MM.1S (cell line): ENCODE results near the gene PARP15.
A peak's percentile ranks its signal among the peaks of the same experiment; 100 is the strongest.

ENCODE experiments used
- DNase-seq: peaks from one replicate; pipeline ENCODE4 v3.0.0-alpha.2; 2015
- H2AFZ ChIP-seq: fragments of 300-600 bp; sonication (generic); 2 replicates; pipeline ENCODE4 v1.6.0; 2016; ENCODE audit warnings: antibody characterized with exemption, low read length
- H3F3A ChIP-seq: fragments of 300-600 bp; sonication (generic); 2 replicates; pipeline ENCODE4 v1.6.1; 2016; ENCODE audit warnings: mild to moderate bottlenecking, antibody characterized with exemption, low read length, moderate library complexity, mixed read lengths; ENCODE audit not compliant: insufficient read depth
- H3K27ac ChIP-seq: fragments of 300-600 bp; sonication (generic); 2 replicates; pipeline ENCODE4 v1.5.1; 2016; ENCODE audit warnings: mild to moderate bottlenecking, low read length
- H3K27me3 ChIP-seq: fragments of 300-600 bp; sonication (generic); replicated peaks from 2 replicates; pipeline ENCODE4 v1.6.0; 2016; ENCODE audit warnings: low read length; ENCODE audit not compliant: insufficient read depth
- H3K36me3 ChIP-seq: fragments of 300-600 bp; sonication (generic); replicated peaks from 2 replicates; pipeline ENCODE4 v1.6.1; 2016; ENCODE audit warnings: mild to moderate bottlenecking, low read length, mixed read lengths; ENCODE audit not compliant: insufficient read depth
- H3K4me1 ChIP-seq: fragments of 300-600 bp; sonication (generic); 2 replicates; pipeline ENCODE4 v1.6.1; 2016; ENCODE audit warnings: low read length, mixed read lengths
- H3K4me2 ChIP-seq: fragments of 300-600 bp; sonication (generic); 2 replicates; pipeline ENCODE4 v1.6.0; 2016; ENCODE audit warnings: low read depth, low read length
- H3K4me3 ChIP-seq: fragments of 300-600 bp; sonication (generic); 2 replicates; pipeline ENCODE4 v1.5.1; 2016; ENCODE audit warnings: low read length, mixed read lengths
- H3K79me2 ChIP-seq: fragments of 300-600 bp; sonication (generic); 2 replicates; pipeline ENCODE4 v1.6.1; 2016; ENCODE audit warnings: mixed run types, low read length, mixed read lengths
- H3K9ac ChIP-seq: fragments of 300-600 bp; sonication (generic); 2 replicates; pipeline ENCODE4 v1.6.1; 2016; ENCODE audit warnings: low read length, mixed read lengths
- H3K9me2 ChIP-seq: fragments of 300-600 bp; sonication (generic); replicated peaks from 2 replicates; pipeline ENCODE4 v1.6.1; 2016; ENCODE audit warnings: mild to moderate bottlenecking, low read length, mixed read lengths; ENCODE audit not compliant: insufficient read depth
- H3K9me3 ChIP-seq: fragments of 300-600 bp; sonication (generic); replicated peaks from 2 replicates; pipeline ENCODE4 v1.6.1; 2016; ENCODE audit warnings: mild to moderate bottlenecking, low read length, mixed read lengths; ENCODE audit not compliant: insufficient read depth
- H4K20me1 ChIP-seq: fragments of 300-600 bp; sonication (generic); 2 replicates; pipeline ENCODE4 v1.6.1; 2016; ENCODE audit warnings: mild to moderate bottlenecking, low read length, moderate library complexity, mixed read lengths; ENCODE audit not compliant: insufficient read depth
- CTCF ChIP-seq: fragments of 300-600 bp; sonication (generic); IDR thresholded peaks from 2 replicates; pipeline ENCODE4 v1.5.1; 2016; ENCODE audit warnings: antibody characterized with exemption, low read length, mixed read lengths
- EZH2 ChIP-seq: fragments of 300-600 bp; sonication (generic); optimal IDR thresholded peaks from 2 replicates; pipeline ENCODE3; 2017; ENCODE audit warnings: low read depth, mild to moderate bottlenecking, antibody characterized with exemption, low read length, mixed read lengths
- EZH2phosphoT487 ChIP-seq: fragments of 300-600 bp; sonication (generic); IDR thresholded peaks from 2 replicates; pipeline ENCODE4 v1.6.1; 2018; ENCODE audit warnings: antibody characterized with exemption, low read length

Gene PARP15

GRCh38 chr3:122606330-122606729 is 28.9 kb downstream of the PARP15 start:
- H3K27me3 ChIP-seq: no peaks in the 10 kb centered on the region
- no peak overlapping the region for H3K4me3 ChIP-seq
- TF ChIP-seq EZH2phosphoT487: no peak
- no peak for TF ChIP-seq EZH2
- TF ChIP-seq CTCF: no peak
- no peaks in the 10 kb centered on the region for H3K9me2 ChIP-seq
- peaks cover 10% of the 10 kb centered on the region for H3F3A ChIP-seq
- H3K36me3 ChIP-seq: no peaks in the 10 kb centered on the region
- H4K20me1 ChIP-seq: no peaks in the 10 kb centered on the region
- H3K4me2 ChIP-seq: no peak overlapping the region
- H3K9ac ChIP-seq: no peak overlapping the region
- H3K9me3 ChIP-seq: no peaks in the 10 kb centered on the region
- no peak overlapping the region for H2AFZ ChIP-seq
- peaks cover 7% of the 10 kb centered on the region for H3K4me1 ChIP-seq
- H3K79me2 ChIP-seq: no peaks in the 10 kb centered on the region
- no peak overlapping the region for H3K27ac ChIP-seq
- no peak for DNase-seq

- Histone ChIP-seq H3K36me3 (no peaks in the 10 kb centered on the region), H3K4me2 (no peak overlapping the region), H4K20me1 (no peaks in the 10 kb centered on the region), H3K4me3 (no peak overlapping the region), H3F3A (peaks cover 10% of the 10 kb centered on the region), H2AFZ (no peak overlapping the region), H3K9ac (no peak overlapping the region), H3K4me1 (peaks cover 7% of the 10 kb centered on the region), H3K27ac (no peak overlapping the region), H3K27me3 (no peaks in the 10 kb centered on the region), H3K79me2 (no peaks in the 10 kb centered on the region), H3K9me3 (no peaks in the 10 kb centered on the region), H3K9me2 (no peaks in the 10 kb centered on the region)
- no peak for TF ChIP-seq EZH2phosphoT487
- no peak for TF ChIP-seq CTCF
- TF ChIP-seq EZH2: no peak
- no peak for DNase-seq
These were observed 31.5 kb downstream of the PARP15 start for GRCh38 chr3:122608916-122609315.

- peaks cover 7% of the 10 kb centered on the region for H3K4me1 ChIP-seq
- H2AFZ ChIP-seq: 0 out of 2 replicates have a peak overlapping the region, but pooled peaks have one; percentile 5
- DNase-seq: peak; percentile 68
- 0 out of 2 replicates have a peak overlapping the region, but pooled peaks have one; percentile 26 for H3K4me3 ChIP-seq
- no peaks in the 10 kb centered on the region for H4K20me1 ChIP-seq
- H3K9me2 ChIP-seq: no peaks in the 10 kb centered on the region
- no peaks in the 10 kb centered on the region for H3K36me3 ChIP-seq
- H3K27ac ChIP-seq: peak overlapping the region; percentile 22; the same call in 1 of the 2 replicates
- no peak overlapping the region for H3K9ac ChIP-seq
- H3K27me3 ChIP-seq: no peaks in the 10 kb centered on the region
- H3K4me2 ChIP-seq: peak overlapping the region; percentile 47; the same call in 1 of the 2 replicates
- TF ChIP-seq EZH2 (no peak), EZH2phosphoT487 (no peak), CTCF (no peak)
- peaks cover 10% of the 10 kb centered on the region for H3F3A ChIP-seq
- H3K9me3 ChIP-seq: no peaks in the 10 kb centered on the region
- H3K79me2 ChIP-seq: no peaks in the 10 kb centered on the region
These were observed 32.5 kb downstream of the PARP15 start for GRCh38 chr3:122609798-122610559.
